ENCODE measurements around the gene CCN5.

DNA sequence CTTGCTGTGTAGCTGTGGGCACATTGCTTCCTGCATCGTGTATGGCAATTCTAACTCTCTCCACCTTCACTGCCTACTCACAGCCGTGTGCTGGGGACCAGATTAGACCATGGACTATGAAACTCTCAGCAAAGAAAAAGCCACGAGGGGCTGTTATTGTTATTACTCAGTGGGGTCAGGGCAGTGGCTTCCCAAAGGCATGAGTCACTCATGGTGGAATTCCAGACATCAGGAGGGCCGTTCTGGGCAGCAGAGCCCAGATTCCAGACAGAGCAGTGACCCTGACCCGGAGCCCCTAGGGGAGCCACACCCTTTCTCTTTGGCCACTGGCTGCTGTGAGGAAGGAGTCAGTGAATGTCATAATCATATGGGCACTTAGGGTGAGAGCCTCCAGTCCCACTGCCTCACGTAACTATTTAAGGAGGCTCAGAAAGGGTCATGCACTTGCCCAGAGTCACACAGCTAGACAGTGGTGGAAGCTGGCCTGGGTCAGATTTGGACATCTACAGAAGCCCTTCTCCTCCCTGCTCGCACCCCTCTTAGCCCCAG lies 22.2 kb upstream of the CCN5 start:
- TF ChIP-seq, protein P1, sequence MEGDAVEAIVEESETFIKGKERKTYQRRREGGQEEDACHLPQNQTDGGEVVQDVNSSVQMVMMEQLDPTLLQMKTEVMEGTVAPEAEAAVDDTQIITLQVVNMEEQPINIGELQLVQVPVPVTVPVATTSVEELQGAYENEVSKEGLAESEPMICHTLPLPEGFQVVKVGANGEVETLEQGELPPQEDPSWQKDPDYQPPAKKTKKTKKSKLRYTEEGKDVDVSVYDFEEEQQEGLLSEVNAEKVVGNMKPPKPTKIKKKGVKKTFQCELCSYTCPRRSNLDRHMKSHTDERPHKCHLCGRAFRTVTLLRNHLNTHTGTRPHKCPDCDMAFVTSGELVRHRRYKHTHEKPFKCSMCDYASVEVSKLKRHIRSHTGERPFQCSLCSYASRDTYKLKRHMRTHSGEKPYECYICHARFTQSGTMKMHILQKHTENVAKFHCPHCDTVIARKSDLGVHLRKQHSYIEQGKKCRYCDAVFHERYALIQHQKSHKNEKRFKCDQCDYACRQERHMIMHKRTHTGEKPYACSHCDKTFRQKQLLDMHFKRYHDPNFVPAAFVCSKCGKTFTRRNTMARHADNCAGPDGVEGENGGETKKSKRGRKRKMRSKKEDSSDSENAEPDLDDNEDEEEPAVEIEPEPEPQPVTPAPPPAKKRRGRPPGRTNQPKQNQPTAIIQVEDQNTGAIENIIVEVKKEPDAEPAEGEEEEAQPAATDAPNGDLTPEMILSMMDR (conservative IDR thresholded peaks at IDR 0.05 in 1 of 2, IDR thresholded peaks at IDR 0.05 in 1 of 2; ENCODE audit: extremely low read depth in 1 of 2, insufficient read depth in 1 of 2, low read depth in 1 of 2, low read length in 2 of 2): no peak
- no peak for TF ChIP-seq EZH2 (IDR thresholded peaks at IDR 0.05; ENCODE audit: borderline replicate concordance, low read length)
